SK-N-SH (cell line): Measurements from ENCODE around the gene ANTKMT. TPM values are rescaled to one million over a fixed set of nuclear protein-coding genes. Genes with fewer than 3 reads are reported as not detected.

Source experiments
- CTCF ChIA-PET: fragments of 300-600, 350-600 bp; formaldehyde crosslinking; extraction: SDS; loops from one replicate; lab custom pipeline; 2021; lab: Yijun Ruan, JAX
- POLR2A ChIA-PET: fragments of 350-600 bp; sonication (Branson Sonifier 250); formaldehyde crosslinking; extraction: SDS; loops from one replicate; lab custom pipeline; 2020; ENCODE audit warnings: antibody characterized with exemption, inconsistent platforms; lab: Yijun Ruan, JAX
- DNase-seq: peaks from one replicate; pipeline ENCODE4 v3.0.0; 2012
- H2AFZ ChIP-seq: fragments of 200-600 bp; sonication (generic); 2 replicates; pipeline ENCODE4 v1.8.1; 2016; ENCODE audit warnings: antibody characterized with exemption, mild to moderate bottlenecking, low read depth
- H3F3A ChIP-seq: fragments of 200-600 bp; sonication (generic); replicated peaks from 2 replicates; pipeline ENCODE3; 2016; ENCODE audit warnings: antibody characterized with exemption, mild to moderate bottlenecking; ENCODE audit not compliant: insufficient read depth
- H3K27ac ChIP-seq, 2 experiments: fragments of 200-500 bp in 1 of 2; fragments of 200-600 bp in 1 of 2; sonication (Bioruptor generic) in 1 of 2; sonication (generic), shearing (Covaris generic) in 1 of 2; 2 replicates each; pipeline versions ENCODE4 v1.5.1 to v1.6.1; 2014 to 2016; ENCODE audit warnings: low read depth in 2 of 2, inconsistent platforms in 1 of 2, low read length in 1 of 2, mild to moderate bottlenecking in 1 of 2, mixed read lengths in 1 of 2
- H3K27me3 ChIP-seq: fragments of 200-600 bp; sonication (generic), shearing (Covaris generic); 2 replicates; pipeline ENCODE4 v1.6.1; 2016; ENCODE audit warnings: mixed run types; ENCODE audit not compliant: insufficient read depth
- H3K36me3 ChIP-seq, 2 experiments: fragments of 200-500 bp in 1 of 2; fragments of 200-600 bp in 1 of 2; sonication (Bioruptor generic) in 1 of 2; sonication (generic) in 1 of 2; replicated peaks in 1 of 2; 2 replicates each; pipeline versions ENCODE3 to v1.5.1; 2014 to 2016; ENCODE audit warnings: low read length in 1 of 2, mild to moderate bottlenecking in 1 of 2; ENCODE audit not compliant: insufficient read depth in 2 of 2, control insufficient read depth in 1 of 2
- H3K4me1 ChIP-seq, 2 experiments: fragments of 200-500 bp in 1 of 2; fragments of 200-600 bp in 1 of 2; sonication (Bioruptor generic) in 1 of 2; sonication (generic), shearing (Covaris generic) in 1 of 2; 2 replicates each; pipeline versions ENCODE4 v1.5.1 to v1.6.1; 2014 to 2016; ENCODE audit warnings: low read depth in 1 of 2, low read length in 1 of 2, mixed run types in 1 of 2; ENCODE audit not compliant: insufficient read depth in 2 of 2, control insufficient read depth in 1 of 2
- H3K4me2 ChIP-seq: fragments of 200-600 bp; sonication (generic), shearing (Covaris generic); 2 replicates; pipeline ENCODE4 v1.6.1; 2017; ENCODE audit warnings: mixed run types
- H3K4me3 ChIP-seq, 2 experiments: fragments of 200-500 bp in 1 of 2; fragments of 200-600 bp in 1 of 2; sonication (Bioruptor generic) in 1 of 2; sonication (generic), shearing (Covaris generic) in 1 of 2; 2 replicates each; pipeline versions ENCODE4 v1.5.1 to v1.8.1; 2014 to 2016; ENCODE audit warnings: low read depth in 2 of 2, inconsistent platforms in 1 of 2, low read length in 1 of 2, mild to moderate bottlenecking in 1 of 2, mixed read lengths in 1 of 2, moderate library complexity in 1 of 2
- H3K79me2 ChIP-seq: fragments of 200-600 bp; sonication (generic); 2 replicates; pipeline ENCODE4 v1.8.1; 2017; ENCODE audit warnings: mild to moderate bottlenecking; ENCODE audit not compliant: insufficient read depth
- H3K9ac ChIP-seq: fragments of 200-600 bp; sonication (generic); 2 replicates; pipeline ENCODE4 v1.6.1; 2017; ENCODE audit warnings: mixed run types
- H3K9me2 ChIP-seq: fragments of 200-600 bp; sonication (generic); 2 replicates; pipeline ENCODE4 v1.6.1; 2017; ENCODE audit warnings: mixed run types
- H3K9me3 ChIP-seq: fragments of 200-600 bp; sonication (generic); 2 replicates; pipeline ENCODE4 v1.6.1; 2017; ENCODE audit warnings: mixed run types, mild to moderate bottlenecking, moderate library complexity
- H4K20me1 ChIP-seq: fragments of 200-600 bp; sonication (generic); 2 replicates; pipeline ENCODE4 v1.6.1; 2017; ENCODE audit warnings: mild to moderate bottlenecking, mixed run types; ENCODE audit not compliant: insufficient read depth
- ELF1 ChIP-seq: IDR thresholded peaks from 2 replicates; pipeline ENCODE4 v1.4.0; 2012
- EP300 ChIP-seq, 2 experiments: IDR thresholded peaks; 2 replicates each; pipeline versions ENCODE4 v1.4.0 to v1.6.1; 2012; ENCODE audit warnings: borderline replicate concordance in 1 of 2, low read depth in 1 of 2, low read length in 1 of 2
- FOXJ3 ChIP-seq: sonication (generic); formaldehyde crosslinking; IDR thresholded peaks from 2 replicates; pipeline ENCODE4 v1.5.1; 2020; ENCODE audit warnings: mild to moderate bottlenecking, missing genetic modification reagents
- NRF1 ChIP-seq: IDR thresholded peaks from 2 replicates; pipeline ENCODE4 v1.6.1; 2012; ENCODE audit warnings: low read depth, mild to moderate bottlenecking, low read length
- TAF1 ChIP-seq: IDR thresholded peaks from 2 replicates; pipeline ENCODE4 v1.6.1; 2012; ENCODE audit warnings: low read depth, mild to moderate bottlenecking, low read length, moderate library complexity, borderline replicate concordance
- WGBS: methylation state at CpG from one replicate; pipeline ENCODE4 v1.1.6; 2017; ENCODE audit warnings: low lambda C conversion rate; 5-methylcytosine and 5-hydroxymethylcytosine counted together
- polyA plus RNA-seq, 3 experiments: library from polyadenylated mRNA; depleted of rRNA; stranded (reverse); fragments of >200 nt; gene quantifications; 2 replicates each; pipeline ENCODE4 v1.2.3, GENCODE V29; 2012
- TF ChIP-seq, protein P1 (sequence below): fragments of 150-350 bp; IDR thresholded peaks from 2 replicates; pipeline ENCODE4 v1.6.1; 2017; ENCODE audit warnings: antibody characterized with exemption, low read length, low read depth, borderline replicate concordance
- TF ChIP-seq, protein P2 (sequence below): fragments of 150-350 bp; IDR thresholded peaks from 2 replicates; pipeline ENCODE4 v1.6.1; 2016; ENCODE audit warnings: mild to moderate bottlenecking, low read depth, low read length
- TF ChIP-seq, protein P3 (sequence below): IDR thresholded peaks from 2 replicates; pipeline ENCODE4 v1.4.0; 2012; ENCODE audit warnings: low read depth, borderline replicate concordance
- TF ChIP-seq, protein P4 (sequence below): IDR thresholded peaks from 2 replicates; pipeline ENCODE4 v1.4.0; 2012; ENCODE audit warnings: low read depth

The ANTKMT gene
- polyA plus RNA-seq, 1 of the 3 experiments (the other 2 are of a cell fraction) = 57.4 TPM

DNA sequence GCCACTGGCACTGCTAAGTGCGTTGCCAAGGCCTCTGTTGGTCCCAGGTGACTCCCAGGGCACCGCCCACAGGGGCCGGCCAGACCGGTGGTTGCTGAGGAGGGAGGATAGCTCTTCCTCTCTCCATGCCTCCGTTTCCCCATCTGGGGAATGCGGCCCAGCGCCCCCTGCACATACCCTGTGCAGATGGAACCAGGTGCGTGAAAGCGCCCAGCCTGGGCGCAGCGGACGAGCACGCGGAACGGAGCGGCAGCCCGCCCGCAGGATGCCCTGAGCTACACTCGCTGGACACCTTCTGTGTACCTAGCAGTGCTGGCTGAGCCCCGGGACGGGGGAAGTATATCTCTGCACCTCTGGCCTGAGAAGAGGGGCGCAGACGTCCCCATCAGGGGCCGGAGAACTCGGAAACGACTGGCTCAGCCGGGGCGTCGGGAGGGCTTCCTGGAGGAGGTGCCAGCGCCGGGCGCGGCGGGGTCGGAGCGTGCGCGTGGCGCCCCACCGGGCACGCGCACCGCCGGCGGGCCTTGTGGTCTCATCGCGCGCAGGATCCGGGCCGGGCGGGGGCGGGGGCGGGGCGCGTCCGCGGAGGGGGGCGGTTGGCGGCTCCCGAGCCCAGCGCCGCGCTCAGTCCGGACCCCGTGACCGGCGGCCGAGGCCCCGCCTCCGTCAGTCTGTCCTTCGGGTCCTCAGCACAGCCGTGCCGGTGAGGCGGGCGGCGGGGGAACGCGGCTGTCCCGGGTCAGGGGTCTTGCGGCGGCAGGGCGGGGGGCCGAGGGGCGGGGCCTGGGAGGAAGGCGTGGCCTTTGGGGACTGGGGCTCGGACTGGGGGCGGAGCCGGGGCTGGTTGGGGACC, 5.7 kb downstream of the ANTKMT start, which contains the start of the genes CCDC78 and HAGHL (continued):
- TF ChIP-seq, protein P1, sequence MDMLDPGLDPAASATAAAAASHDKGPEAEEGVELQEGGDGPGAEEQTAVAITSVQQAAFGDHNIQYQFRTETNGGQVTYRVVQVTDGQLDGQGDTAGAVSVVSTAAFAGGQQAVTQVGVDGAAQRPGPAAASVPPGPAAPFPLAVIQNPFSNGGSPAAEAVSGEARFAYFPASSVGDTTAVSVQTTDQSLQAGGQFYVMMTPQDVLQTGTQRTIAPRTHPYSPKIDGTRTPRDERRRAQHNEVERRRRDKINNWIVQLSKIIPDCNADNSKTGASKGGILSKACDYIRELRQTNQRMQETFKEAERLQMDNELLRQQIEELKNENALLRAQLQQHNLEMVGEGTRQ = no peak
- TF ChIP-seq FOXJ3 (CRISPR knock-in tag) (no peak), EP300 (IDR thresholded peaks at IDR 0.05; ENCODE audit: borderline replicate concordance in 1 of 2, low read depth in 1 of 2, low read length in 1 of 2) (no peak), ELF1 (no peak)

DNA sequence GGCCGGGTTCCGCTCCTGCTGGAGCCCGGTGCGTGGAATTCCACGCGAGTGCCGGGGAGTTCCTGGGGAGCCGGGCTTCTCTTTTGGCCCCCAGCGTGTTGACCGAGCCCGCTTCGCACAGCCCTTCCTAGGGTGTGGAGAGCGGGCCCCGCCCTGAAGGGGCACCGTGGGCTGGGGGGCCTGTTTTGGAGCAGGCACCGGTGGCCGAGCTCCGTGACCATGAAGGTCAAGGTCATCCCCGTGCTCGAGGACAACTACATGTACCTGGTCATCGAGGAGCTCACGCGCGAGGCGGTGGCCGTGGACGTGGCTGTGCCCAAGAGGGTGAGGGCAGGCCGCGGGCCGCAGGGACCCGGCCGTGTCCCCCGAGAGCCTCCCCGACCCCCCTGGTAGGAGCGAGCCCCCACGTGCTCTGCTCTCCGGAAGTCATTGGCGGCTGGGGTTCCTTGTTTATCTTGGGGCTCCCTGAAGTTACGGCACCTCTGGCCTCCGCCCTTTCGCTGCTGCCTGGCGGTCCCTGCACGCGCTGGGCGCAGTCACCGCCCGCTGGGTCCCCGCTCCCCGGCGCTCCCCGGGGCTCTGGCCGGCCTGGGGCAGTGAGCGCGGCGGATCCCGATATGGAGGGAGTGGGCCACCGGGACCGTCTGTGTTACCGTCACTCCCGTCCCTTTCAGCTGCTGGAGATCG, 6.5 kb downstream of the ANTKMT start:
- peak overlapping the region; percentile 69 for H3K9ac ChIP-seq
- H3K4me2 ChIP-seq = peak overlapping the region; percentile 99
- POLR2A ChIA-PET = interaction anchor here (1.0 to 1.5 kb wide), 2 partner anchors 18 to 23 kb away, joined by 4 to 5 read pairs; no protein-coding TSS in a partner anchor
- TF ChIP-seq NRF1 = no peak
- TF ChIP-seq, protein P2, sequence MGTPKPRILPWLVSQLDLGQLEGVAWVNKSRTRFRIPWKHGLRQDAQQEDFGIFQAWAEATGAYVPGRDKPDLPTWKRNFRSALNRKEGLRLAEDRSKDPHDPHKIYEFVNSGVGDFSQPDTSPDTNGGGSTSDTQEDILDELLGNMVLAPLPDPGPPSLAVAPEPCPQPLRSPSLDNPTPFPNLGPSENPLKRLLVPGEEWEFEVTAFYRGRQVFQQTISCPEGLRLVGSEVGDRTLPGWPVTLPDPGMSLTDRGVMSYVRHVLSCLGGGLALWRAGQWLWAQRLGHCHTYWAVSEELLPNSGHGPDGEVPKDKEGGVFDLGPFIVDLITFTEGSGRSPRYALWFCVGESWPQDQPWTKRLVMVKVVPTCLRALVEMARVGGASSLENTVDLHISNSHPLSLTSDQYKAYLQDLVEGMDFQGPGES = no peak
- TF ChIP-seq TAF1 = peak; percentile 30; the same call in 1 of the 2 replicates
- TF ChIP-seq, protein P3, sequence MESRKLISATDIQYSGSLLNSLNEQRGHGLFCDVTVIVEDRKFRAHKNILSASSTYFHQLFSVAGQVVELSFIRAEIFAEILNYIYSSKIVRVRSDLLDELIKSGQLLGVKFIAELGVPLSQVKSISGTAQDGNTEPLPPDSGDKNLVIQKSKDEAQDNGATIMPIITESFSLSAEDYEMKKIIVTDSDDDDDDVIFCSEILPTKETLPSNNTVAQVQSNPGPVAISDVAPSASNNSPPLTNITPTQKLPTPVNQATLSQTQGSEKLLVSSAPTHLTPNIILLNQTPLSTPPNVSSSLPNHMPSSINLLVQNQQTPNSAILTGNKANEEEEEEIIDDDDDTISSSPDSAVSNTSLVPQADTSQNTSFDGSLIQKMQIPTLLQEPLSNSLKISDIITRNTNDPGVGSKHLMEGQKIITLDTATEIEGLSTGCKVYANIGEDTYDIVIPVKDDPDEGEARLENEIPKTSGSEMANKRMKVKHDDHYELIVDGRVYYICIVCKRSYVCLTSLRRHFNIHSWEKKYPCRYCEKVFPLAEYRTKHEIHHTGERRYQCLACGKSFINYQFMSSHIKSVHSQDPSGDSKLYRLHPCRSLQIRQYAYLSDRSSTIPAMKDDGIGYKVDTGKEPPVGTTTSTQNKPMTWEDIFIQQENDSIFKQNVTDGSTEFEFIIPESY = no peak
- TF ChIP-seq, protein P4, sequence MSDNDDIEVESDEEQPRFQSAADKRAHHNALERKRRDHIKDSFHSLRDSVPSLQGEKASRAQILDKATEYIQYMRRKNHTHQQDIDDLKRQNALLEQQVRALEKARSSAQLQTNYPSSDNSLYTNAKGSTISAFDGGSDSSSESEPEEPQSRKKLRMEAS = 0 out of 2 replicates have a peak, but pooled peaks have one; percentile 13
- TF ChIP-seq, all 33 proteins: peak for 2
- no peaks in the 10 kb centered on the region for H3K79me2 ChIP-seq
- peaks cover 17% of the 10 kb centered on the region for H3F3A ChIP-seq
- H3K36me3 ChIP-seq = peaks cover 0 to 5% of the 10 kb centered on the region in 2 experiments
- peak; percentile 64 for DNase-seq
- no peaks in the 10 kb centered on the region for H3K9me2 ChIP-seq
- 0 out of 2 replicates have a peak, but pooled peaks cover 7% of the 10 kb centered on the region for H4K20me1 ChIP-seq
- no peaks in the 10 kb centered on the region for H3K27me3 ChIP-seq
- H3K27ac ChIP-seq = peak overlapping the region in 1 of 2 experiments; percentile 84; a peak in 2 of 4 replicates
- WGBS = 0% methylated on average over 5 of the region's 61 CpGs
- no peaks in the 10 kb centered on the region for H3K9me3 ChIP-seq
- CTCF ChIA-PET = interaction anchor here (1.4 to 20.3 kb wide), 3 partner anchors 13 to 58 kb away, joined by 10 to 358 read pairs (median 11); partner anchors contain the start of genes ANTKMT, CIAO3, FBXL16 and METRN
- H3K4me1 ChIP-seq = peaks cover 0 to 18% of the 10 kb centered on the region in 2 experiments; a peak in 1 of 4 replicates
- H3K4me3 ChIP-seq = peak overlapping the region; percentile 78 to 82
- no peak overlapping the region for H2AFZ ChIP-seq
